Activated CD8-positive, alpha-beta T cell treated with anti-CD3 and anti-CD28 coated beads for 36 hours (primary cell): Measurements from ENCODE around the gene IL2RA. TPM values are rescaled to one million over a fixed set of nuclear protein-coding genes. Genes with fewer than 3 reads are reported as not detected.

Source experiments
- ATAC-seq: fragments of 200-7000 bp; cut with Tn5 transposase; one replicate; pipeline ENCODE4 v1.10.0; 2021; ENCODE audit warnings: mild to moderate bottlenecking, moderate library complexity
- CTCF ChIA-PET: fragments of 350-600 bp; sonication (Branson Sonifier 250); formaldehyde crosslinking; loops from one replicate; lab custom pipeline; 2021; ENCODE audit warnings: antibody characterized with exemption; lab: Charles Lee
- POLR2A ChIA-PET: fragments of 350-600 bp; sonication (Branson Sonifier 250); formaldehyde crosslinking; loops from one replicate; lab custom pipeline; 2021; ENCODE audit warnings: antibody characterized with exemption; lab: Charles Lee
- DNase-seq: peaks from one replicate; pipeline ENCODE4 v3.0.0-alpha.2; 2020
- H3K27ac Mint-ChIP-seq: one replicate; pipeline ENCODE4 v1.8.0; 2021; ENCODE audit warnings: mild to moderate bottlenecking, mixed read lengths
- H3K27me3 Mint-ChIP-seq: one replicate; pipeline ENCODE4 v1.8.0; 2021; ENCODE audit warnings: mixed read lengths
- H3K36me3 Mint-ChIP-seq: one replicate; pipeline ENCODE4 v1.8.0; 2021; ENCODE audit warnings: low read depth, mixed read lengths
- H3K4me1 Mint-ChIP-seq: one replicate; pipeline ENCODE4 v1.8.0; 2021; ENCODE audit warnings: low read depth, mixed read lengths
- H3K4me3 Mint-ChIP-seq: one replicate; pipeline ENCODE4 v1.8.0; 2021; ENCODE audit warnings: mild to moderate bottlenecking, moderate library complexity, mixed read lengths
- H3K9me3 Mint-ChIP-seq: one replicate; pipeline ENCODE4 v1.8.0; 2021; ENCODE audit warnings: mixed read lengths
- intact Hi-C: fragments of 100-400 bp; cut with micrococcal nuclease; formaldehyde crosslinking; loops from one replicate; pipeline ENCODE4 v1.10.0; 2022
- total RNA-seq, 2 experiments: library from RNA; stranded (reverse); gene quantifications; one replicate each; pipeline ENCODE4 v1.2.3, GENCODE V29; 2021
- TF ChIP-seq, protein P1 (sequence below): fragments of 200-600 bp; IDR thresholded peaks from one replicate; pipeline ENCODE4 v1.8.0; 2022; ENCODE audit warnings: antibody characterized with exemption, mild to moderate bottlenecking

Gene IL2RA
- total RNA-seq, 2 experiments from 2014 or later, result 868 to 874 TPM

GRCh38 chr10:5996696-5997095 is 65.5 kb downstream of the IL2RA start:
- no peaks in the 10 kb centered on the region for H3K36me3 Mint-ChIP-seq
- H3K9me3 Mint-ChIP-seq, result peaks cover 10% of the 10 kb centered on the region
- peaks cover 4% of the 10 kb centered on the region for H3K4me1 Mint-ChIP-seq
- ChIA-PET POLR2A (no interaction called here), CTCF (no interaction called here)
- peaks cover 4% of the 10 kb centered on the region for H3K27me3 Mint-ChIP-seq
- intact Hi-C loops, result no loop called here
- ATAC-seq, result no peak
- no peak for DNase-seq
- H3K27ac Mint-ChIP-seq, result no peak overlapping the region
- no peak overlapping the region for H3K4me3 Mint-ChIP-seq
- TF ChIP-seq, protein P1, sequence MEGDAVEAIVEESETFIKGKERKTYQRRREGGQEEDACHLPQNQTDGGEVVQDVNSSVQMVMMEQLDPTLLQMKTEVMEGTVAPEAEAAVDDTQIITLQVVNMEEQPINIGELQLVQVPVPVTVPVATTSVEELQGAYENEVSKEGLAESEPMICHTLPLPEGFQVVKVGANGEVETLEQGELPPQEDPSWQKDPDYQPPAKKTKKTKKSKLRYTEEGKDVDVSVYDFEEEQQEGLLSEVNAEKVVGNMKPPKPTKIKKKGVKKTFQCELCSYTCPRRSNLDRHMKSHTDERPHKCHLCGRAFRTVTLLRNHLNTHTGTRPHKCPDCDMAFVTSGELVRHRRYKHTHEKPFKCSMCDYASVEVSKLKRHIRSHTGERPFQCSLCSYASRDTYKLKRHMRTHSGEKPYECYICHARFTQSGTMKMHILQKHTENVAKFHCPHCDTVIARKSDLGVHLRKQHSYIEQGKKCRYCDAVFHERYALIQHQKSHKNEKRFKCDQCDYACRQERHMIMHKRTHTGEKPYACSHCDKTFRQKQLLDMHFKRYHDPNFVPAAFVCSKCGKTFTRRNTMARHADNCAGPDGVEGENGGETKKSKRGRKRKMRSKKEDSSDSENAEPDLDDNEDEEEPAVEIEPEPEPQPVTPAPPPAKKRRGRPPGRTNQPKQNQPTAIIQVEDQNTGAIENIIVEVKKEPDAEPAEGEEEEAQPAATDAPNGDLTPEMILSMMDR, result no peak

DNA sequence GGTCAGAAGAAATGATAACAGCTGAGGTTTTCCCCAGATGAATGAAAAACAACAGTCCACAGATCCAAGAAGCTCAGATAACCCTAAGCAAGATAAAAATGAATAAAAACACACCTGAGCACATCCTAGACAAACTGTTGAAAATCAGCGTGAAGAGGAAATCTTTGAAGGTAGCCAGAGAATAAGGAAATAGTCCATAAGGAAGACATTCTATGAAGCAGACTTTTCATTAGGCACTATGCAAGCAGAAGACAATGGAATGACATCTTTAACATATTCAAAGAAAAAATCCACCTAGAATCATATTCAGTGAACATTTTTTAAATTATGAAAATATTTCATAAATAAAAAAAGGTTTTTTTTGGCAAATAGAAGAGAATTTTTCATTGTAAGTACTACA is 69.8 kb downstream of the IL2RA start:
- Mint-ChIP-seq H3K36me3 (no peaks in the 10 kb centered on the region), H3K9me3 (peaks cover 16% of the 10 kb centered on the region), H3K27ac (no peak overlapping the region), H3K27me3 (no peaks in the 10 kb centered on the region), H3K4me1 (peaks cover 11% of the 10 kb centered on the region), H3K4me3 (no peak overlapping the region)
- TF ChIP-seq, protein P1, result no peak
- ATAC-seq (no peak), DNase-seq (no peak)
- intact Hi-C loops, result no loop called here
- ChIA-PET POLR2A (interaction anchor here (1.4 kb wide), 1 partner anchor 15 kb away, joined by 3 read pairs; the partner anchor contains the start of gene IL15RA), CTCF (interaction anchor here (1.1 to 1.8 kb wide), 2 partner anchors 21 to 22 kb away, joined by 5 to 7 read pairs; no protein-coding TSS in a partner anchor)

DNA sequence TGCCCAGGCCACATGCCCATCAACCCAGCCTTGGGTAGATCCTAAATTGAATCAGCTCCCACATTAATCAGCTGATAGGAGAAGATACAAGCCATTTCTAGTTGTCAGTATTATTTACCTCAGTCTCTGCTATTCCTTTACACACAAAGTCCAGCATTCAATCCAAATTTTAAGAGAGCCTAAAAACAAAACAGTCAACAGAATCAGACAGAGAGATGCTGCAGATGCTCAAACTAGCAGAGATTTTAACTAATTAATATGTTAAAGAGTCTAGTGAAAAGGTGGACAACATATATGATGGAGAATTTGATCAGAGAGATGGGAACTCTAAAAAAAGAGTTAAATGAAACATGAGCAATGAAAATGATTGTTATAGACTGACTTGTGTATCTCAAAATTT is 70.5 kb downstream of the IL2RA start:
- no peaks in the 10 kb centered on the region for H3K36me3 Mint-ChIP-seq
- peaks cover 11% of the 10 kb centered on the region for H3K4me1 Mint-ChIP-seq
- CTCF ChIA-PET, result interaction anchor here (1.1 kb wide), 1 partner anchor 22 kb away, joined by 5 read pairs; no protein-coding TSS in a partner anchor
- peaks cover 16% of the 10 kb centered on the region for H3K9me3 Mint-ChIP-seq
- ATAC-seq (no peak), DNase-seq (no peak)
- TF ChIP-seq, protein P1, result no peak
- intact Hi-C loops, result no loop called here
- POLR2A ChIA-PET, result interaction anchor here (1.4 kb wide), 1 partner anchor 15 kb away, joined by 3 read pairs; the partner anchor contains the start of gene IL15RA
- no peak overlapping the region for H3K27ac Mint-ChIP-seq
- H3K27me3 Mint-ChIP-seq, result peaks cover 2% of the 10 kb centered on the region
- no peak overlapping the region for H3K4me3 Mint-ChIP-seq

- no peak for DNase-seq
- POLR2A ChIA-PET, result no interaction called here
- TF ChIP-seq, protein P1, result no peak
- intact Hi-C loops, result no loop called here
- no peak for ATAC-seq
- Mint-ChIP-seq H3K36me3 (no peaks in the 10 kb centered on the region), H3K27me3 (peaks cover 3% of the 10 kb centered on the region), H3K4me3 (no peak overlapping the region), H3K9me3 (peaks cover 16% of the 10 kb centered on the region), H3K27ac (no peak overlapping the region), H3K4me1 (peaks cover 11% of the 10 kb centered on the region)
- CTCF ChIA-PET, result no interaction called here
These were observed 72.4 kb downstream of the IL2RA start for GRCh38 chr10:5989756-5990155.

- peaks cover 3% of the 10 kb centered on the region for H3K27me3 Mint-ChIP-seq
- no peaks in the 10 kb centered on the region for H3K36me3 Mint-ChIP-seq
- ChIA-PET POLR2A (interaction anchor here (0.6 to 1.2 kb wide), 5 partner anchors 11 to 96 kb away, joined by 3 to 4 read pairs (median 3); no protein-coding TSS in a partner anchor), CTCF (interaction anchor here (1.0 to 1.5 kb wide), 2 partner anchors 12 to 25 kb away, joined by 4 to 7 read pairs; no protein-coding TSS in a partner anchor)
- H3K4me1 Mint-ChIP-seq, result peaks cover 11% of the 10 kb centered on the region
- ATAC-seq (no peak), DNase-seq (no peak)
- peaks cover 14% of the 10 kb centered on the region for H3K9me3 Mint-ChIP-seq
- H3K4me3 Mint-ChIP-seq, result no peak overlapping the region
- peak overlapping the region; percentile 30 for H3K27ac Mint-ChIP-seq
- TF ChIP-seq, protein P1, result no peak
- intact Hi-C loops, result no loop called here
These were observed 73.7 kb downstream of the IL2RA start for GRCh38 chr10:5988336-5988920.
